DOHH2 (cell line): ENCODE measurements around the gene EIF3J.

Source experiments
- H3F3A ChIP-seq: fragments of 200-600 bp; sonication (generic), shearing (Covaris generic); 2 replicates; pipeline ENCODE4 v1.6.0; 2016; ENCODE audit warnings: antibody characterized with exemption, mild to moderate bottlenecking; ENCODE audit not compliant: control insufficient read depth, insufficient read depth
- H3K27ac ChIP-seq: fragments of 200-600 bp; sonication (generic); 2 replicates; pipeline ENCODE4 v1.5.1; 2014; ENCODE audit warnings: low read depth, mild to moderate bottlenecking, low read length, moderate library complexity
- H3K27me3 ChIP-seq: fragments of 200-600 bp; sonication (generic); 2 replicates; pipeline ENCODE4 v1.6.1; 2014; ENCODE audit warnings: mild to moderate bottlenecking, low read length, mixed read lengths; ENCODE audit not compliant: control insufficient read depth
- H3K36me3 ChIP-seq: fragments of 200-600 bp; sonication (generic); 2 replicates; pipeline ENCODE4 v1.6.1; 2014; ENCODE audit warnings: mild to moderate bottlenecking, low read length, moderate library complexity, mixed read lengths; ENCODE audit not compliant: control insufficient read depth
- H3K4me1 ChIP-seq: fragments of 200-600 bp; sonication (generic); 2 replicates; pipeline ENCODE4 v1.6.1; 2014; ENCODE audit warnings: mild to moderate bottlenecking, low read length, mixed read lengths; ENCODE audit not compliant: control insufficient read depth
- H3K4me2 ChIP-seq: fragments of 200-600 bp; sonication (generic); 2 replicates; pipeline ENCODE4 v1.6.0; 2014; ENCODE audit warnings: mild to moderate bottlenecking, low read length, moderate library complexity
- H3K4me3 ChIP-seq: fragments of 200-600 bp; sonication (generic); 2 replicates; pipeline ENCODE4 v1.5.1; 2014; ENCODE audit warnings: mild to moderate bottlenecking, low read length, mixed read lengths
- H3K79me2 ChIP-seq: fragments of 200-600 bp; sonication (generic); 2 replicates; pipeline ENCODE4 v1.6.1; 2014; ENCODE audit warnings: mild to moderate bottlenecking, low read length, mixed read lengths; ENCODE audit not compliant: control insufficient read depth
- H3K9me2 ChIP-seq: fragments of 200-600 bp; sonication (generic); replicated peaks from 2 replicates; pipeline ENCODE4 v1.6.1; 2014; ENCODE audit warnings: mild to moderate bottlenecking, low read length, mixed read lengths; ENCODE audit not compliant: control insufficient read depth
- H3K9me3 ChIP-seq: fragments of 200-600 bp; sonication (generic); 2 replicates; pipeline ENCODE4 v1.6.1; 2014; ENCODE audit warnings: antibody characterized with exemption, low read length, mixed read lengths; ENCODE audit not compliant: control insufficient read depth, insufficient read depth
- H4K20me1 ChIP-seq: fragments of 200-600 bp; sonication (generic); 2 replicates; pipeline ENCODE4 v1.6.0; 2014; ENCODE audit warnings: low read depth, mild to moderate bottlenecking, antibody characterized with exemption, low read length, moderate library complexity; ENCODE audit not compliant: control insufficient read depth, insufficient read depth
- EZH2phosphoT487 ChIP-seq: fragments of 200-600 bp; sonication (generic); IDR thresholded peaks from 2 replicates; pipeline ENCODE4 v1.6.1; 2017; ENCODE audit warnings: borderline replicate concordance, mild to moderate bottlenecking, antibody characterized with exemption, low read length, moderate library complexity, mixed read lengths
- TF ChIP-seq, protein P1 (sequence below): fragments of 200-600 bp; sonication (generic); IDR thresholded peaks from one replicate; pipeline ENCODE4 v1.5.1; 2014; ENCODE audit warnings: antibody characterized with exemption, mild to moderate bottlenecking, low read depth, low read length; ENCODE audit not compliant: poor library complexity, severe bottlenecking

Gene EIF3J

GRCh38 chr15:44532689-44533088 lies 4.3 kb upstream of the EIF3J start:
- Histone ChIP-seq H4K20me1 (0 out of 2 replicates have a peak, but pooled peaks cover 11% of the 10 kb centered on the region), H3K36me3 (peaks cover 7% of the 10 kb centered on the region), H3K4me1 (peaks cover 9% of the 10 kb centered on the region), H3K27me3 (no peaks in the 10 kb centered on the region), H3F3A (peaks cover 28% of the 10 kb centered on the region), H3K79me2 (peaks cover 18% of the 10 kb centered on the region), H3K9me3 (no peaks in the 10 kb centered on the region), H3K4me3 (no peak overlapping the region), H3K27ac (no peak overlapping the region), H3K4me2 (no peak overlapping the region), H3K9me2 (no peaks in the 10 kb centered on the region)
- no peak for TF ChIP-seq EZH2phosphoT487
- TF ChIP-seq, protein P1, sequence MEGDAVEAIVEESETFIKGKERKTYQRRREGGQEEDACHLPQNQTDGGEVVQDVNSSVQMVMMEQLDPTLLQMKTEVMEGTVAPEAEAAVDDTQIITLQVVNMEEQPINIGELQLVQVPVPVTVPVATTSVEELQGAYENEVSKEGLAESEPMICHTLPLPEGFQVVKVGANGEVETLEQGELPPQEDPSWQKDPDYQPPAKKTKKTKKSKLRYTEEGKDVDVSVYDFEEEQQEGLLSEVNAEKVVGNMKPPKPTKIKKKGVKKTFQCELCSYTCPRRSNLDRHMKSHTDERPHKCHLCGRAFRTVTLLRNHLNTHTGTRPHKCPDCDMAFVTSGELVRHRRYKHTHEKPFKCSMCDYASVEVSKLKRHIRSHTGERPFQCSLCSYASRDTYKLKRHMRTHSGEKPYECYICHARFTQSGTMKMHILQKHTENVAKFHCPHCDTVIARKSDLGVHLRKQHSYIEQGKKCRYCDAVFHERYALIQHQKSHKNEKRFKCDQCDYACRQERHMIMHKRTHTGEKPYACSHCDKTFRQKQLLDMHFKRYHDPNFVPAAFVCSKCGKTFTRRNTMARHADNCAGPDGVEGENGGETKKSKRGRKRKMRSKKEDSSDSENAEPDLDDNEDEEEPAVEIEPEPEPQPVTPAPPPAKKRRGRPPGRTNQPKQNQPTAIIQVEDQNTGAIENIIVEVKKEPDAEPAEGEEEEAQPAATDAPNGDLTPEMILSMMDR = peak; percentile 38

DNA sequence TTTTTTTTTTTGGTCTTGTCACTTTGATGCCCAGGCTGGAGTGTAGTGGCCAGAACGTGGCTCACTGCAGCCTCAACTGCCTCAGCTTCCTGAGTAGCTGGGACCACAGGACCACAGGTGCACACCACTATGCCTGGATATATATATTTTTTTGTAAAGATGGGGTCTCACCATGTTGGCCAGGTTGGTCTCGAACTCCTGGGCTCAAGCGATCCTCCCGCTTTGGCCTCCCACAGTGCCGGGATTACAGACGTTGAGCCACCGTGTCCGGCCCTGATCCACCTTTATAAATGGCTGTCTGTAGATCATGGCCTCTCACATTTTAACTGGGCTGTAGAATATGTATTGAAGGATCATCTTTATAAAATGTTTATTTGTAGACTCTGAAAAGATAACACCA lies 1.9 kb upstream of the EIF3J start:
- 0 out of 2 replicates have a peak, but pooled peaks cover 6% of the 10 kb centered on the region for H3F3A ChIP-seq
- H3K4me2 ChIP-seq = no peak overlapping the region; the same call in 1 of the 2 replicates
- H4K20me1 ChIP-seq = peaks cover 4% of the 10 kb centered on the region; the same call in 1 of the 2 replicates
- H3K79me2 ChIP-seq = peaks cover 40% of the 10 kb centered on the region
- TF ChIP-seq, protein P1 = no peak
- no peak for TF ChIP-seq EZH2phosphoT487
- H3K4me1 ChIP-seq = peaks cover 23% of the 10 kb centered on the region
- H3K9me2 ChIP-seq = no peaks in the 10 kb centered on the region
- H3K27ac ChIP-seq = no peak overlapping the region
- no peaks in the 10 kb centered on the region for H3K27me3 ChIP-seq
- H3K9me3 ChIP-seq = no peaks in the 10 kb centered on the region
- H3K4me3 ChIP-seq = no peak overlapping the region
- peaks cover 23% of the 10 kb centered on the region for H3K36me3 ChIP-seq

DNA sequence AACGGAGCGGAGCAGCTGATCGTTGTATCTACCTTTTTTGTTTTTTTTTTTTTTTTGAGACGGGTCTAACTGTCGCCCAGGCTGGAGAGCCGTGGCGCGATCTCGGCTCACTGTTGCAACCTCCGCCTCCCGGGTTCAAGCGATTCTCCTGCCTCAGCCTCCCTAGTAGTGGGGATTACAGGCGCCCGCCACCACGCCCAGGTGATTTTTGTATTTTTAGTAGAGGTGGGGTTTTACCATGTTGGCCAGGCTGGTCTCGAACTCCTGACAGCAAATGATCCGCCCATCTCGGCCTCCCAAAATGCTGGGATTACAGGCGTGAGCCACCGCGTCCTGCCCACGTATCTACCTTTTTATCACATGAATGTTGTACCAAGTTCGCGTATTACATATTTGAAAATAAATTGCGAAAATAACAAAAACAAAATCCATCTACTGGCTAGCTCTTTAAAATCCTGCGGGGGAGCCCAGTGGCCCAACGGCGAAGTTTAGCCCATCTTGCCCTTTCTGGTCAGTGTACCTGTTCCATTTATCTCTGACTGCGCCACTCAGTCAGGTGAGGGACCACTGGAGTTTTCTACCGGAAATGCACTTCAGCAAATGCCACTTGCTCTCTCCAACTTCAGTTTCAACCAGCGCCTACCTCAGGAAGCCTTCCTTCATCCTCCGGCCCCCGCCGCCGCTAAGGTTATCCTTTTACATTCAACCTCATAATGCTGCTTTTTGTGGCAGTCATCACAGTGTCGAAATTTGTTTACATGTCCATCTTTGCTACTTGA lies 1.2 kb upstream of the EIF3J start:
- Histone ChIP-seq H3K27ac (peak overlapping the region; percentile 55; the same call in 1 of the 2 replicates), H3K27me3 (no peaks in the 10 kb centered on the region), H3K4me3 (peak overlapping the region; percentile 83), H3K9me3 (no peaks in the 10 kb centered on the region), H3F3A (0 out of 2 replicates have a peak, but pooled peaks cover 6% of the 10 kb centered on the region), H3K79me2 (peaks cover 46% of the 10 kb centered on the region), H3K9me2 (no peaks in the 10 kb centered on the region), H4K20me1 (peaks cover 9% of the 10 kb centered on the region; the same call in 1 of the 2 replicates), H3K4me1 (peaks cover 28% of the 10 kb centered on the region), H3K4me2 (peak overlapping the region; percentile 79), H3K36me3 (peaks cover 29% of the 10 kb centered on the region)
- TF ChIP-seq, protein P1 = no peak
- TF ChIP-seq EZH2phosphoT487 = no peak
